GM19023 (cell line): ENCODE results near the gene HOXA3.
A peak's percentile ranks its signal among the peaks of the same experiment; 100 is the strongest.

ENCODE experiments used
- ATAC-seq: cut with Tn5 transposase; IDR thresholded peaks from one replicate; pipeline ENCODE4 v1.9.1; 2021; ENCODE audit warnings: mild to moderate bottlenecking, moderate library complexity; ENCODE audit not compliant: unreplicated experiment

The HOXA3 gene

GRCh38 chr7:27157702-27158431 is 5.5 kb upstream of the HOXA3 start:
- ATAC-seq, result no peak

GRCh38 chr7:27156916-27157701 is 4.7 kb upstream of the HOXA3 start:
- no peak for ATAC-seq

- no peak for ATAC-seq
These were observed 4.1 kb upstream of the HOXA3 start, which contains the start of gene HOXA7 for GRCh38 chr7:27156508-27156898. Gene HOXA7 (minus strand): TSS chr7:27156675. CDS start chr7:27156545, 130 bp downstream.

- ATAC-seq, result no peak
These were observed 3.6 kb upstream of the HOXA3 start for GRCh38 chr7:27155816-27156507.

- ATAC-seq, result no peak
These were observed 2.8 kb upstream of the HOXA3 start for GRCh38 chr7:27154901-27155815.

GRCh38 chr7:27154369-27154768 is 2.0 kb upstream of the HOXA3 start:
- ATAC-seq, result no peak

- ATAC-seq, result no peak
These were observed 1.1 kb upstream of the HOXA3 start for GRCh38 chr7:27153526-27153925.

- ATAC-seq, result no peak
These were observed 546 bp upstream of the HOXA3 start for GRCh38 chr7:27152816-27153442.

GRCh38 chr7:27151341-27151930 is 947 bp downstream of the HOXA3 start:
- no peak for ATAC-seq

GRCh38 chr7:27150568-27151340 is 1.6 kb downstream of the HOXA3 start:
- peak; percentile 87 for ATAC-seq

- no peak for ATAC-seq
These were observed 2.4 kb downstream of the HOXA3 start for GRCh38 chr7:27149842-27150567.

- ATAC-seq, result no peak
These were observed 3.4 kb downstream of the HOXA3 start for GRCh38 chr7:27148756-27149641.

GRCh38 chr7:27148031-27148755 is 4.2 kb downstream of the HOXA3 start:
- no peak for ATAC-seq

- no peak for ATAC-seq
These were observed 5.0 kb downstream of the HOXA3 start, which contains the start of gene HOXA6 for GRCh38 chr7:27147199-27148030. Gene HOXA6 (minus strand): TSS chr7:27147774. CDS start chr7:27147749, 25 bp downstream.

- no peak for ATAC-seq
These were observed 5.7 kb downstream of the HOXA3 start for GRCh38 chr7:27146491-27147198.
